GM19239 (cell line): ENCODE results near the gene PHB1.
"Not testable (repeated sequence)": the region's sequence is repeated elsewhere in the genome, so short reads cannot be mapped to it uniquely, and the experiment has no call there.

Experiments
- DNase-seq: peaks from one replicate; pipeline ENCODE4 v3.0.0; 2011; ENCODE audit warnings: low spot score; ENCODE audit not compliant: insufficient read length
- FAIRE-seq: peaks from 2 replicates; lab custom pipeline; 2011; peaks lifted over from hg19 to GRCh38; lab: Jason Lieb, UNC

Gene PHB1

DNA sequence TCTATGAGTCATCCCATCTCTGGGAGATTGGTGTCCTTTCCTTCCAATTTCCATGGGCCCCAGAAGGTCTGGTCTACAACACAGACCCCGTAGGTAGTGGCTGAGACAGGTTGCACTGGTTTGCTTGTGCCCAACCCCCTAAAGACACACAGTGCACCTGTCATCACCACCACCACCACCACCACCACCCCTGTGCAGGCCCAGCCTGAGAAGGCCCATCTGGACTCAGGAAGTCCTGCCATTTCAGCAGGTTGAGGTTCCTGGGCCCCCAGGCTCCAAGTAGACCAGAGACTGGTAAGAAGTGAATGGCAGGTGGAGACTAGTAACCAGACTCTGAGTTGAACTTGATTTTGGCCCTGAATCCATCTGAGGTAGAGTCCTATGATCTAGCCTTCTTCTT is 25.9 kb upstream of the PHB1 start:
- FAIRE-seq (no peak), DNase-seq (no peak)

- DNase-seq (no peak), FAIRE-seq (no peak)
These were observed 25.2 kb upstream of the PHB1 start for GRCh38 chr17:49439673-49440571.

GRCh38 chr17:49439305-49439672 is 24.6 kb upstream of the PHB1 start:
- FAIRE-seq (no peak), DNase-seq (no peak)

- peak; percentile 28 for FAIRE-seq
- no peak for DNase-seq
These were observed 24.0 kb upstream of the PHB1 start for GRCh38 chr17:49438436-49439278.

- no peak for DNase-seq
- no peak for FAIRE-seq
These were observed 23.2 kb upstream of the PHB1 start for GRCh38 chr17:49437696-49438435.

DNA sequence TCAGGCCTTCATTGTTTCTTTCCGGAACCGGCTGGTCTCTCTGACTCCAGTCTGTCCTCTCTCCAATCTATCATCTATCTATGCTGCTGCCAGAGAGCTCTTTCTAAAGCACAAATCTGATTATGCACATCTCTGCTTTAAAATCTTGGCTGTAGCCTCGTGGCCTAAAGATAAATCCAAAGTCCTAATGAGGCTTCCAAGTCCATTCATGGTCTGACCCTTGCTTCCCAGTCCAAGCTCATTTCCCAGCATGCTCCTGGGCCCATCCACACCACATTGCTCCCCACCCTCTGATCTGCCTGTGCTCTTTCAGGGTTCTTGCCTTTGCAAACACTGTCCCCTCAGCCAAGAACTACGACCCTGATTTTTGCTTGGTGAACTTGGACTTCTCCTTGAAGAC is 21.5 kb upstream of the PHB1 start:
- no peak for DNase-seq

GRCh38 chr17:49435671-49436029 is 21.0 kb upstream of the PHB1 start:
- no peak for DNase-seq
- FAIRE-seq: no peak

More for the DNA sequence above, 21.5 kb upstream of the PHB1 start:
- no peak for FAIRE-seq

GRCh38 chr17:49434821-49435670 is 20.4 kb upstream of the PHB1 start:
- FAIRE-seq (peak; percentile 42), DNase-seq (peak; percentile 62)

- FAIRE-seq (no peak), DNase-seq (no peak)
These were observed 18.5 kb upstream of the PHB1 start for GRCh38 chr17:49433000-49433694.

- FAIRE-seq (no peak), DNase-seq (no peak)
These were observed 17.1 kb upstream of the PHB1 start for GRCh38 chr17:49431743-49432142.

- DNase-seq (no peak), FAIRE-seq (no peak)
These were observed 10.3 kb upstream of the PHB1 start for GRCh38 chr17:49425004-49425286.

- DNase-seq, FAIRE-seq: not testable (repeated sequence)
These were observed 9.8 kb upstream of the PHB1 start for GRCh38 chr17:49424276-49425003.

DNA sequence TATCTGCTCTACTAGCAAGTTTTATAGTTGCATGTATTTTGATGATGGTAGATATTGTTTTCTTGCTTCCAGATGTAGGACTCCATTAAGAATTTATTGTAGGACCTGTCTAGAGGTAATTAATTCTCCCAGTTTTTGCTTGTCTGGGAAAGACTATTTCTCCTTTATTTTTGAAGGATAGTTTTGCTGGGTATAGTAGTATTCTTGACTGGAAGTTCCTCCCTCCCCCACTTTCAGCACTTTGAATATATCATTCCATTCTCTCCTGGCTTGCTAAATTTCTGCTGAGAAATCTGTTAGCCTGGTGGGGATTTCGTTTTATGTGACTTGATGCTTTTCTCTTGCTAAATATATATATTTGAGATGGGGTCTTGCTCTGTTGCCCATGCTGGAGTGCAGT is 8.0 kb upstream of the PHB1 start:
- FAIRE-seq (no peak), DNase-seq (no peak)

GRCh38 chr17:49419761-49420160 is 5.1 kb upstream of the PHB1 start:
- FAIRE-seq, DNase-seq: not testable (repeated sequence)

- DNase-seq, FAIRE-seq: not testable (repeated sequence)
These were observed 4.4 kb upstream of the PHB1 start for GRCh38 chr17:49418754-49419740.

- no peak for FAIRE-seq
- DNase-seq: no peak
These were observed 436 bp downstream of the PHB1 start for GRCh38 chr17:49414271-49414621.

GRCh38 chr17:49409066-49409465 is 5.6 kb downstream of the PHB1 start:
- no peak for FAIRE-seq
- no peak for DNase-seq
